ENCODE measurements around the gene CADPS2. TPM values are rescaled to one million over a fixed set of nuclear protein-coding genes. Genes with fewer than 3 reads are reported as not detected.

CADPS2 gene
- total and polyA plus RNA-seq, 2 donors (not counting 1 experiment from before 2014, with no cell fraction given) = 11.5 to 32.2 TPM

- H3K27ac ChIP-seq (ENCODE audit: insufficient read depth, low read length) = no peak overlapping the region
- peak; percentile 23 to 64 for DNase-seq (ENCODE audit: low read depth in 2 of 2)
- H3K4me1 ChIP-seq (ENCODE audit: control insufficient read depth, extremely low read depth, insufficient read depth, low read length) = no peaks in the 10 kb centered on the region
- no peaks in the 10 kb centered on the region for H4K20me1 ChIP-seq (ENCODE audit: control insufficient read depth, extremely low read depth, insufficient read depth, low read length)
- H3K4me2 ChIP-seq (ENCODE audit: extremely low read depth, insufficient read depth, low read length) = no peak overlapping the region
- H3K9ac ChIP-seq (ENCODE audit: insufficient read depth, low read length) = no peak overlapping the region
- H3K36me3 ChIP-seq (ENCODE audit: control insufficient read depth, insufficient read depth, low read length) = no peaks in the 10 kb centered on the region
- H2AFZ ChIP-seq (ENCODE audit: low read length) = no peak overlapping the region
- H3K27me3 ChIP-seq (ENCODE audit: control insufficient read depth, insufficient read depth, low read length) = no peaks in the 10 kb centered on the region
- H3K79me2 ChIP-seq (ENCODE audit: control insufficient read depth, insufficient read depth, low read length) = no peaks in the 10 kb centered on the region
- no peaks in the 10 kb centered on the region for H3K9me3 ChIP-seq (ENCODE audit: control insufficient read depth, insufficient read depth, low read depth, low read length)
- TF ChIP-seq EZH2 (IDR thresholded peaks at IDR 0.05; ENCODE audit: low read length, missing control alignments) (no peak), CTCF (conservative IDR thresholded peaks at IDR 0.05 in 1 of 2, IDR thresholded peaks at IDR 0.05 in 1 of 2; ENCODE audit: low read depth in 1 of 2, low read length in 2 of 2) (no peak)
- no peak overlapping the region for H3K4me3 ChIP-seq (replicated peaks in 1 of 4; ENCODE audit: control extremely low read depth in 1 of 4, insufficient read depth in 1 of 4, low read depth in 3 of 4, low read length in 4 of 4)
Measured at GRCh38 chr7:122430710-122431109, 455.6 kb downstream of the CADPS2 start.

GRCh38 chr7:122429926-122430325 is 456.3 kb downstream of the CADPS2 start:
- no peak for DNase-seq (ENCODE audit: low read depth in 2 of 2)
- Histone ChIP-seq H3K4me1 (ENCODE audit: control insufficient read depth, extremely low read depth, insufficient read depth, low read length) (no peaks in the 10 kb centered on the region), H3K4me2 (ENCODE audit: extremely low read depth, insufficient read depth, low read length) (no peak overlapping the region), H3K4me3 (replicated peaks in 1 of 4; ENCODE audit: control extremely low read depth in 1 of 4, insufficient read depth in 1 of 4, low read depth in 3 of 4, low read length in 4 of 4) (no peak overlapping the region), H3K9me3 (ENCODE audit: control insufficient read depth, insufficient read depth, low read depth, low read length) (no peaks in the 10 kb centered on the region), H3K79me2 (ENCODE audit: control insufficient read depth, insufficient read depth, low read length) (no peaks in the 10 kb centered on the region), H2AFZ (ENCODE audit: low read length) (no peak overlapping the region), H3K27ac (ENCODE audit: insufficient read depth, low read length) (no peak overlapping the region), H4K20me1 (ENCODE audit: control insufficient read depth, extremely low read depth, insufficient read depth, low read length) (no peaks in the 10 kb centered on the region), H3K36me3 (ENCODE audit: control insufficient read depth, insufficient read depth, low read length) (no peaks in the 10 kb centered on the region), H3K9ac (ENCODE audit: insufficient read depth, low read length) (no peak overlapping the region), H3K27me3 (ENCODE audit: control insufficient read depth, insufficient read depth, low read length) (no peaks in the 10 kb centered on the region)
- TF ChIP-seq EZH2 (IDR thresholded peaks at IDR 0.05; ENCODE audit: low read length, missing control alignments) = no peak
- TF ChIP-seq CTCF (conservative IDR thresholded peaks at IDR 0.05 in 1 of 2, IDR thresholded peaks at IDR 0.05 in 1 of 2; ENCODE audit: low read depth in 1 of 2, low read length in 2 of 2) = no peak

GRCh38 chr7:122425731-122426130 is 460.5 kb downstream of the CADPS2 start:
- Histone ChIP-seq H3K4me1 (ENCODE audit: control insufficient read depth, extremely low read depth, insufficient read depth, low read length) (no peaks in the 10 kb centered on the region), H3K36me3 (ENCODE audit: control insufficient read depth, insufficient read depth, low read length) (no peaks in the 10 kb centered on the region), H3K9me3 (ENCODE audit: control insufficient read depth, insufficient read depth, low read depth, low read length) (no peaks in the 10 kb centered on the region), H3K4me2 (ENCODE audit: extremely low read depth, insufficient read depth, low read length) (no peak overlapping the region), H4K20me1 (ENCODE audit: control insufficient read depth, extremely low read depth, insufficient read depth, low read length) (no peaks in the 10 kb centered on the region), H3K27ac (ENCODE audit: insufficient read depth, low read length) (no peak overlapping the region), H3K4me3 (replicated peaks in 1 of 4; ENCODE audit: control extremely low read depth in 1 of 4, insufficient read depth in 1 of 4, low read depth in 3 of 4, low read length in 4 of 4) (no peak overlapping the region), H3K9ac (ENCODE audit: insufficient read depth, low read length) (no peak overlapping the region), H2AFZ (ENCODE audit: low read length) (no peak overlapping the region), H3K79me2 (ENCODE audit: control insufficient read depth, insufficient read depth, low read length) (no peaks in the 10 kb centered on the region), H3K27me3 (ENCODE audit: control insufficient read depth, insufficient read depth, low read length) (no peaks in the 10 kb centered on the region)
- TF ChIP-seq EZH2 (IDR thresholded peaks at IDR 0.05; ENCODE audit: low read length, missing control alignments) (no peak), CTCF (conservative IDR thresholded peaks at IDR 0.05 in 1 of 2, IDR thresholded peaks at IDR 0.05 in 1 of 2; ENCODE audit: low read depth in 1 of 2, low read length in 2 of 2) (no peak)
- DNase-seq (ENCODE audit: low read depth in 2 of 2) = peak in 1 of 2 donors; percentile 16
